GM18505 (cell line): ENCODE results near the gene MB21D2.

Source experiments
- ATAC-seq: cut with Tn5 transposase; IDR thresholded peaks from one replicate; pipeline ENCODE4 v1.9.1; 2021; ENCODE audit not compliant: unreplicated experiment
- POLR2A ChIP-seq: IDR thresholded peaks from 4 replicates; pipeline ENCODE4 v1.6.1; 2011; ENCODE audit warnings: borderline replicate concordance; ENCODE audit not compliant: insufficient read depth, insufficient read length; ENCODE audit errors: extremely low read depth

MB21D2 gene

GRCh38 chr3:192916371-192917027, 1.2 kb downstream of the MB21D2 start:
- no peak for ATAC-seq
- no peak for TF ChIP-seq POLR2A

GRCh38 chr3:192915722-192916121, 1.9 kb downstream of the MB21D2 start:
- ATAC-seq, result no peak
- TF ChIP-seq POLR2A, result no peak

- no peak for TF ChIP-seq POLR2A
- ATAC-seq, result no peak
Observed at GRCh38 chr3:192915304-192915703, 2.4 kb downstream of the MB21D2 start.

- TF ChIP-seq POLR2A, result no peak
- ATAC-seq, result no peak
Observed at GRCh38 chr3:192914848-192915247, 2.8 kb downstream of the MB21D2 start.

- no peak for TF ChIP-seq POLR2A
- no peak for ATAC-seq
Observed at GRCh38 chr3:192913540-192913939, 4.1 kb downstream of the MB21D2 start.

- no peak for TF ChIP-seq POLR2A
- no peak for ATAC-seq
Observed at GRCh38 chr3:192911293-192911692, 6.4 kb downstream of the MB21D2 start.

- no peak for ATAC-seq
- TF ChIP-seq POLR2A, result no peak
Observed at GRCh38 chr3:192907784-192908183, 9.9 kb downstream of the MB21D2 start.

GRCh38 chr3:192906940-192907339, 10.7 kb downstream of the MB21D2 start:
- no peak for ATAC-seq
- no peak for TF ChIP-seq POLR2A

- TF ChIP-seq POLR2A, result no peak
- no peak for ATAC-seq
Observed at GRCh38 chr3:192905980-192906678, 11.5 kb downstream of the MB21D2 start.

GRCh38 chr3:192904632-192905289, 12.9 kb downstream of the MB21D2 start:
- ATAC-seq, result no peak
- TF ChIP-seq POLR2A, result no peak

- TF ChIP-seq POLR2A, result no peak
- no peak for ATAC-seq
Observed at GRCh38 chr3:192902549-192902948, 15.1 kb downstream of the MB21D2 start.

GRCh38 chr3:192901435-192901834, 16.2 kb downstream of the MB21D2 start:
- no peak for ATAC-seq
- TF ChIP-seq POLR2A, result no peak

- no peak for TF ChIP-seq POLR2A
- no peak for ATAC-seq
Observed at GRCh38 chr3:192899540-192899982, 18.1 kb downstream of the MB21D2 start.

- no peak for ATAC-seq
- no peak for TF ChIP-seq POLR2A
Observed at GRCh38 chr3:192897005-192897404, 20.7 kb downstream of the MB21D2 start.
